GM21390 (cell line): ENCODE results near the gene ZNF205.

ENCODE experiments used
- ATAC-seq: cut with Tn5 transposase; IDR thresholded peaks from one replicate; pipeline ENCODE4 v1.9.1; 2021; ENCODE audit not compliant: unreplicated experiment

ZNF205 gene

DNA sequence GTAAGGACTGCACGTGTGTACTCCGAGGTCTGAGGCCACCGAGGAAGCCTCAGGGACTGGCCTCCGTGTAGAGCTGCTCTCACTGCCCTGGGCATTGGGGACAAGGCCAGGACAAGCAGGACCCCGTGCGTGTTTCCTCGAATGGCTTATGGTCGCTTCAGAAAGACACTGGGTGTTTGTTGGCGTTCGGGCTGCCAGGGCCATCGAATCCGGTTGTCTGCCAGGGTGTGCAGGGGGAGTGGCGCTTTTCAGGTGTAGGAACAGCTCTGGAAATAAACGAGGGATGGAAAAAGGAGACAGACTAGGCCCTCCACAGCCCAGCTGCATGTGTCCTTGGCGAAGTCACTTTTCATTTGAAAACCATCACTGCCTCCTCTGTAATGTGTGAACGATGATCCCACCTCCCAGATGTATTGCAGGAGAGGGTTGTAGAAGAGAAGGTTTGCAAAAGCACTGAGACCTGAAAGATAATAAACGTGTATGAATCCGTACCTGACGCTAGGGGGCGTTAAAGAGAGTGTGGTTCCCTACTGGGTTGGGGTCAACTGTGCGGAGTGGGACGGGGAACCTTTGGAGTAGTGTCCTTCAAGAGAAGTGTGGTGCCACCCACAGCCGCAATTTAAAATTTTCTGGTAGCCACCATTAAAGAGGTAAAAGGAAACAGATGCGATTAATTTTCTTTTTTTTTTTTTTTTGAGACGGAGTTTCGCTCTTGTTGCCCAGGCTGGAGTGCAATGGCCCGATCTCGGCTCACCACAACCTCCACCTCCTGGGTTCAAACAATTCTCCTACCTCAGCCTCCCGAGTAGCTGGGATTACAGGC, 11.2 kb upstream of the ZNF205 start:
- ATAC-seq = no peak

DNA sequence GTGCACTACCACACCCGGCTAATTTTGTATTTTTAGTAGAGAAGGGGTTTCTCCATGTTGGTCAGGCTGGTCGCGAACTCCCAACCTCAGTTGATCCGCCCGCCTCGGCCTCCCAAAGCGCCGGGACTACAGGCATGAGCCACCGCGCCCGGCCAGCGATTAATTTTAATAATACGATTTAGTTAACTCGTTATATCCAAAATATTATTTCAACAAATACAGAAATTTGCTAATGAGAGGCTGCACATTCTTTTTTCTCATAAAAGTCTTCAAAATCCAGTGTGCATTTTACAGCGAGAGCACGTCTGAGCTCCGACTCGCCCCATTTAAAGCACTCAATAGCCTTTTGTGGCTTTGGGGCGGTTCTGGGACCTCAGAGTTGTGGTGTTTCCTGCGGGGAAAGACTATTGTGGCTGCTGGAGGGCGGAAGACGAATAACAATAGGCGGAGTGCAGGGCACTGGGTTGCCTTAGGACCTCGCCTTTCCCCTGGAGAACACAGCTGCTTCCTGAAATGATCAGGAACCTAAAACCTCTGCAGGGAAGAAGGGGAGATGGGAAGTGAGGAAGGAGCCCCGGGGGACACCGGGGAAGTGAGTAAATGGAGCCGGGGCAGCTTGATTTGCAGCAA, 10.4 kb upstream of the ZNF205 start:
- ATAC-seq = no peak

- peak; percentile 76 for ATAC-seq
These were observed 6.0 kb upstream of the ZNF205 start for GRCh38 chr16:3106205-3106928.

- no peak for ATAC-seq
These were observed 642 bp downstream of the ZNF205 start for GRCh38 chr16:3112881-3113574.

DNA sequence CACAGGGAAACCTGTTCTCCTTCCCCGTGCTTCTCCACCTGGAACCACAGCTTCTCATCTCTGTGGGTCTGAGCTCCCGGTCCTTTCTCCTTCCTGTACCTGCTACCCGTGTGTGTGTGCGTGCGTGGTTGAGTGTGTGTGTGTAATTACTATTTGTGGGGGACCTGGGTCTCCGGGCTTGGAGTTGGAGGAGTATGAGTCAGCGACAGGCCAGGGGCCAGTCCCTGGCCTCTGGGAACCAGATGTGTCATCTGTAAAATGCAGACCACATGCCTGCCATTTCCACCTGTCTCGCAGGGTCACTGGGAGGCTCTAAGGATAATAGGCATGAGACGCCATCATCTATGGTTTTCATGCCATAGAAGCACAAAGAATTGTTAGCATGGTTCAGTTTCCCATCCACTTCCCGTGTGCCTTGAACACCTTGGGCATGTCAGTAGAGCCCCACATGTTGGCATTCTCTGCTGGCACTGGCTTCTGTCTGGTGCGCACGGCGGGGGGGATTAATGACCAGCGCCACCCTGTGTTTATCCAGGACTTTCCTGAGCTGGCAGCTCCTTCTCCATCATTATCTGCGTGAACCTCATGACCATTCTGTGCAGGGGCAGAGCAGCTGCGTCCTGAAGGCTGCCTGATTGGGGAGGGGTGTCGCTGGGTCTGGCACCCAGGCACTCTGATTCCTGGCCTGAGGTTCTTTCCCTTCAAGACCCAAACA, 1.5 kb downstream of the ZNF205 start:
- ATAC-seq = no peak

GRCh38 chr16:3115003-3115402, 2.6 kb downstream of the ZNF205 start:
- no peak for ATAC-seq

DNA sequence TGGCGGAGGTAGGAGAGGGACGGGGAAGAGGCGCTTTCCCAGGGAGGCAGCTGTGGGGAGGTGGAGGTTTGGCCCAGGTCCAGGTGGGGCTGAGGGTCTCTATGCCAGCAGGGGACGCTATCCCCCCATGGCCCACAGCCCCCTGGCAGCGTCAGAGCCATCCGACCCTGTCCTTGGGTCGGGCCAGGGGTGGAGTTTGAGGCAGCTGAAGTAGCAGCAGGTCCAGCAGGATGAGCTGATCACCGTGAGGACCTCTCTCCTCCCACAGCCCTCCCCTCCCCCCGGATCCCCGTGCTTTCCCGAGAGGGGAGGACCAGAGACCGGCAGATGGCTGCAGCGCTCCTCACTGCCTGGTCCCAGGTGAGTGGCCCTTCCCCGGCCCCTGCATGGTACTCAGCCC, 3.2 kb downstream of the ZNF205 start:
- no peak for ATAC-seq

GRCh38 chr16:3118204-3118790, 5.9 kb downstream of the ZNF205 start:
- ATAC-seq = no peak

GRCh38 chr16:3118846-3119245, 6.5 kb downstream of the ZNF205 start:
- no peak for ATAC-seq

DNA sequence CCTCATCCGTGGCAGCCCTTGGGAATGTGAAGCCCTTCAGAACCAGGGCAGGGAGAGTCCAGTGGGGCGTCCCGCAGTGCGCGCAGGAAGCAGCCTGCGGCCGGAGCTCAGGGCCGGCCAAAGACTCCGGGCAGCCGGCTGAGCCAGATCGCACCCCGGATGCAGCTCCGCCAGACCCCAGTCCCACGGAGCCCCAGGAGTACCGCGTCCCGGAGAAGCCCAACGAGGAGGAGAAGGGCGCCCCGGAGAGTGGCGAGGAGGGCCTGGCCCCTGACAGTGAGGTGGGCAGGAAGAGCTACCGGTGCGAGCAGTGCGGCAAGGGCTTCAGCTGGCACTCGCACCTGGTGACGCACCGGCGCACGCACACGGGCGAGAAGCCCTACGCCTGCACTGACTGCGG, 6.9 kb downstream of the ZNF205 start:
- ATAC-seq = no peak

DNA sequence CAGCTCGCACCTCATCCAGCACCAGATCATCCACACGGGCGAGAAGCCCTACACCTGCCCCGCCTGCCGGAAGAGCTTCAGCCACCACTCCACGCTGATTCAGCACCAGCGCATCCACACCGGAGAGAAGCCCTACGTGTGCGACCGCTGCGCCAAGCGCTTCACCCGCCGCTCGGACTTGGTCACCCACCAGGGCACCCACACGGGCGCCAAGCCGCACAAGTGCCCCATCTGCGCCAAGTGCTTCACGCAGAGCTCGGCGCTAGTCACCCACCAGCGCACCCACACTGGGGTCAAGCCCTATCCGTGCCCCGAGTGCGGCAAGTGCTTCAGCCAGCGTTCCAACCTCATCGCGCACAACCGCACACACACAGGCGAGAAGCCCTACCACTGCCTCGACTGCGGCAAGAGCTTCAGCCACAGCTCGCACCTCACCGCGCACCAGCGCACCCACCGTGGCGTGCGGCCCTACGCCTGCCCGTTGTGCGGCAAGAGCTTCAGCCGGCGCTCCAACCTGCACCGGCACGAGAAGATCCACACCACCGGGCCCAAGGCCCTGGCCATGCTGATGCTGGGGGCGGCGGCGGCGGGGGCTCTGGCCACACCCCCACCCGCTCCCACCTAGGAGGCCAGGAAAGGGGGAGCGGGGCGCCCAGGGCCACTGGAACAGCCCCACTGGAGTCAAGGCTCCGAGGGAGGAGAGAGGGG, 7.5 kb downstream of the ZNF205 start:
- ATAC-seq = no peak

DNA sequence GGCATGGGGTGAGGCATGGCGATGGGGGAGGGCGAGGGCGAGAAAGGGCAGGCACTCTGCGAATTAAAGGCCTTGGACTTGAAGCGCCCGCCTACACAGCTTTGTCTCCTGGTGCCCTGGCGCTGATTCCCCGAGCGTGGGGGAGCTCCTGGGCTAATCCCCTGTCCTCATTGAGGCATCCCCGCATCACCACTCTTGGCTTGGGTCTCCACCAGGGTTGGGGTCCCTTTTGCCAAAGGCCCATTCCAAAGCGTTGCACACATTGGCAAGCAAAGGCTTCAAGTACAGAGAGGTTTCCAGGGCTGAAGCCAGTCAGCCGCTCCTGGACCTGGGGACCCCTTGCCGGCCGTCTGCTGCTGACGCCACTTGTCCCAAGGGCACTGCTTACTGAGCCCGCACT, 8.0 kb downstream of the ZNF205 start:
- no peak for ATAC-seq

DNA sequence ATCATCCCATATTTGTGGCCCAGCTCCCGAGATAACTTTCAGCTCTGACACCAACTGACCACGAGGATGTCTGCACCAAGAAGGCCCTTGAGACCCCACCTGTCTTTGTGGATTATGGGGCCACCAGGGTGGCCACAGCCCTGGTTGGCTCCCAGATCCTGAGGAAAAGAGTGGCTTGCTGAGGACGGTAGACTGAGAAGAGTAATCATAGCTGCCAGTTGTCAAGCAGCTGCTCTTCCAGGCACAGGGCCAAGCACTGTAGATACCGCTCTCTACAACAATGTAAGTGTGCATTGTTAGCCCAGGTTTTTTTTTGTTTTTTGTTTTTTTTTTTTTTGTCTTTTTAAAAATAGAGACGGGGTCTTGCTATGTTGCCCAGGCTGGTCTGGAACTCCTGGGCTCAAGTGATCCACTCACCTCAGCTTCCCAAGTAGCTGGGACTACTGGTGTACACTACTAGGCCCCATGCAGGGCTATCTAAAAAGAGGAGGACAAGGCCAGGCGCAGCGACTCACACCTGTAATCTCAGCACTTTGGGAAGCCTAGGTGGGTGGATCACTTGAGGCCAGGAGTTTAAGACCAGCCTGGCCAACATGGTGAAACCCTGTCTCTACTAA, 9.6 kb downstream of the ZNF205 start:
- ATAC-seq = no peak

DNA sequence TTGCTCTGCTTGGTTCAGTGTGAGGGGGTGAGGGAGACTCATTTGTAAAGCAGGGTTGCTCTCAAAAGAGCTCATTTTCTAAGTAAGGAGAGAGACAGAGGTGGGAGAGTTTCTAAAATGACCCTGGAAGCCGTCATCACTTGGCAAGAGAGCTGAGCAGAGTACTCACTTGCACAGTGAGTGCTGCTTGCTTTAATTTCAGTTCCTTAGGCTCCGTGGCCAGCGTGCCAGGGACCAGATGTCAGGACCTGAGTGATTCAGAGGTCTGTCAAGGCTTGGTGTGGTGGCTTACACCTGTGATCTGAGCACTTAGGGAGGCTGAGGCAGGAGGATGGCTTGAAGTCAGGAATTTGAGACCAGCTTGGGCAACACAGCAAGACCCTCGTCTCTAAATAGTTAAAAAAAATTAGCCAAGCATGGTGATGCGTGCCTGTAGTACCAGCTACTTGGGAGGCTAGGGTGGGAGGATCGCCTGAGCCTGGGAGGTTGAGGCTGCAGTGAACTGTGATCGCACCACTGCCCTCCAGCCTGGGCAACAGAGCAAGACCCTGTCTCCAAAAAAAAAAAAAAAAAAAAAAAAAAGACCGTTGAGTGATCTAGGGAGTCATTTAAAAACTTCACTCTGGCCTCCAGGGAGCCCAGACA, 10.7 kb downstream of the ZNF205 start:
- no peak for ATAC-seq

- peak; percentile 77 for ATAC-seq
These were observed 11.8 kb downstream of the ZNF205 start for GRCh38 chr16:3123986-3124886.

- no peak for ATAC-seq
These were observed 15.4 kb downstream of the ZNF205 start for GRCh38 chr16:3127745-3128144.

GRCh38 chr16:3129137-3130131, 17.0 kb downstream of the ZNF205 start:
- no peak for ATAC-seq
